HS-27A (cell line): ENCODE measurements around the gene USP30.
A peak's percentile ranks its signal among the peaks of the same experiment; 100 is the strongest.
"Not testable (repeated sequence)": the region's sequence is repeated elsewhere in the genome, so short reads cannot be mapped to it uniquely, and the experiment has no call there.

ENCODE experiments used
- DNase-seq: peaks from one replicate; pipeline ENCODE4 v3.0.0-alpha.2; 2012; ENCODE audit warnings: low read depth, missing footprints

The USP30 gene

GRCh38 chr12:109053382-109054123 is 1.2 kb downstream of the USP30 start:
- no peak for DNase-seq

- DNase-seq: not testable (repeated sequence)
Measured at GRCh38 chr12:109054124-109054513, 1.7 kb downstream of the USP30 start.

- DNase-seq: no peak
Measured at GRCh38 chr12:109054520-109054919, 2.1 kb downstream of the USP30 start.

GRCh38 chr12:109056891-109057290 is 4.5 kb downstream of the USP30 start:
- DNase-seq: no peak

- no peak for DNase-seq
Measured at GRCh38 chr12:109057376-109057775, 5.0 kb downstream of the USP30 start.

GRCh38 chr12:109058773-109059172 is 6.4 kb downstream of the USP30 start:
- DNase-seq: no peak

- DNase-seq: no peak
Measured at GRCh38 chr12:109064143-109064542, 11.8 kb downstream of the USP30 start.

- DNase-seq: no peak
Measured at GRCh38 chr12:109065154-109065852, 12.9 kb downstream of the USP30 start.

GRCh38 chr12:109065853-109066193 is 13.4 kb downstream of the USP30 start:
- DNase-seq: no peak

- no peak for DNase-seq
Measured at GRCh38 chr12:109069307-109070271, 17.2 kb downstream of the USP30 start.

- no peak for DNase-seq
Measured at GRCh38 chr12:109074866-109075265, 22.5 kb downstream of the USP30 start.

GRCh38 chr12:109082751-109083150 is 30.4 kb downstream of the USP30 start:
- no peak for DNase-seq

- no peak for DNase-seq
Measured at GRCh38 chr12:109084425-109084824, 32.0 kb downstream of the USP30 start.

- DNase-seq: no peak
Measured at GRCh38 chr12:109085590-109085989, 33.2 kb downstream of the USP30 start.

- DNase-seq: no peak
Measured at GRCh38 chr12:109087250-109087649, 34.9 kb downstream of the USP30 start.

- no peak for DNase-seq
Measured at GRCh38 chr12:109088818-109089217, 36.4 kb downstream of the USP30 start.

- no peak for DNase-seq
Measured at GRCh38 chr12:109089683-109090082, 37.3 kb downstream of the USP30 start.

- no peak for DNase-seq
Measured at GRCh38 chr12:109092497-109093021, 40.2 kb downstream of the USP30 start.

GRCh38 chr12:109093022-109093918 is 40.9 kb downstream of the USP30 start, which contains the start of gene ALKBH2:
Gene ALKBH2 (minus strand): TSS chr12:109093472. CDS start chr12:109092786, 686 bp downstream.
- DNase-seq: peak; percentile 67

- DNase-seq: no peak
Measured at GRCh38 chr12:109097140-109097434, 44.7 kb downstream of the USP30 start.

- DNase-seq: peak; percentile 71
Measured at GRCh38 chr12:109097435-109098182, 45.2 kb downstream of the USP30 start, which contains the start of gene UNG. Gene UNG (plus strand): TSS chr12:109097597. CDS start chr12:109097680, 83 bp downstream.
